HG03469 (cell line): ENCODE results near the gene ZNF506.
"Not testable (repeated sequence)": the region's sequence is repeated elsewhere in the genome, so short reads cannot be mapped to it uniquely, and the experiment has no call there.

ENCODE experiments used
- ATAC-seq: cut with Tn5 transposase; IDR thresholded peaks from one replicate; pipeline ENCODE4 v1.9.1; 2021; ENCODE audit warnings: mild to moderate bottlenecking, moderate library complexity, moderate number of reproducible peaks; ENCODE audit not compliant: unreplicated experiment

The ZNF506 gene

GRCh38 chr19:19746286-19747213, 75.0 kb downstream of the ZNF506 start:
- no peak for ATAC-seq

GRCh38 chr19:19745496-19746285, 75.9 kb downstream of the ZNF506 start:
- ATAC-seq = no peak

- no peak for ATAC-seq
Observed at GRCh38 chr19:19744641-19745040, 76.9 kb downstream of the ZNF506 start.

- ATAC-seq = not testable (repeated sequence)
Observed at GRCh38 chr19:19743921-19744320, 77.6 kb downstream of the ZNF506 start.

GRCh38 chr19:19743176-19743575, 78.4 kb downstream of the ZNF506 start:
- no peak for ATAC-seq

- ATAC-seq = no peak
Observed at GRCh38 chr19:19742773-19743172, 78.8 kb downstream of the ZNF506 start.
